AG10803 (cell line): ENCODE results near the gene HOXC11.

Experiments used
- DNase-seq: peaks from one replicate; pipeline ENCODE4 v3.0.0; 2010; ENCODE audit warnings: low read depth
- H3K4me3 ChIP-seq: 2 replicates; pipeline ENCODE4 v1.5.1; 2011; ENCODE audit warnings: mild to moderate bottlenecking, low read length, control low read depth
- CTCF ChIP-seq: conservative IDR thresholded peaks from 2 replicates; pipeline ENCODE4 v1.5.1; 2011; ENCODE audit warnings: mild to moderate bottlenecking, low read length, control low read depth, inconsistent platforms

HOXC11 gene

DNA sequence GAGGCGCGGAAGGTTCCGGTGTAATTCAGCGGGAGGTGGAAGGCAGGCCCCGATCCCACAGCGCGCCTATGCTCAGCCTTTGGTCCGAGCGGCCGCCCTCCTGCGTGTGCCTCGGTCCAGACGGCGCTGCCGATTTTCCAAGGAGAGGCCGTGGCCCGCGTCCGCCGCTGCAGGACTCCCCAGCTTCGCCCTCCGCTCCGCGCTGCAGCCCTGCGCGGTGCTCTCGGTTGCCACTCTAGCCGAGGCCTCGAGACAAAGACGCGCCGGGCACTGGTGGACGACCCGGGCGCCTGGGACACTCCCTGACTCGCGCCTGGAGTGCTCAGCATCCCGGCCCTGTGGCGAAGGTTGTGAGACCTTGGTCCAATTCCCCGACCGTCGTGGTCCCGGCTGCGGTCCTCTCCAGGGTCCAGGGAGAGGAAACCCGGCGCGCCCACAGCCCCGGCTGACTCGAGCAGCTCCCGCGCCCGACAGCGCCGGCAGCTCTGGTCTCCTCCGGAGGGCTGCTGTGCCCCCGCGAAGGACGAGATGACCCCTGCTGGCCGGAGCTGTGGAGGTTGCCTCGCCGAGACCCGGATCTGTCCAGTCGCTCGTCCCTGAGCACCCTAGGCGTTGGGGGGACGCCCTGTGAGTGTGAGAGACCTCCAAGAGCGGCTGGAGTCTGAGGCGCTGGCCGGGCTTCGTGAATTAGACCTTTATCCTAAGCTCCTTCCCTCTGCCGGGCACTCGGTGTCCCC lies 11.7 kb upstream of the HOXC11 start:
- TF ChIP-seq CTCF, result no peak
- H3K4me3 ChIP-seq, result no peak overlapping the region
- no peak for DNase-seq

GRCh38 chr12:53963005-53963404 lies 9.9 kb upstream of the HOXC11 start:
- no peak for TF ChIP-seq CTCF

GRCh38 chr12:53963434-53964314 lies 9.3 kb upstream of the HOXC11 start:
- DNase-seq, result no peak
- TF ChIP-seq CTCF, result no peak
- no peak overlapping the region for H3K4me3 ChIP-seq

More at GRCh38 chr12:53963005-53963404, 9.9 kb upstream of the HOXC11 start:
- no peak overlapping the region for H3K4me3 ChIP-seq
- DNase-seq, result no peak

DNA sequence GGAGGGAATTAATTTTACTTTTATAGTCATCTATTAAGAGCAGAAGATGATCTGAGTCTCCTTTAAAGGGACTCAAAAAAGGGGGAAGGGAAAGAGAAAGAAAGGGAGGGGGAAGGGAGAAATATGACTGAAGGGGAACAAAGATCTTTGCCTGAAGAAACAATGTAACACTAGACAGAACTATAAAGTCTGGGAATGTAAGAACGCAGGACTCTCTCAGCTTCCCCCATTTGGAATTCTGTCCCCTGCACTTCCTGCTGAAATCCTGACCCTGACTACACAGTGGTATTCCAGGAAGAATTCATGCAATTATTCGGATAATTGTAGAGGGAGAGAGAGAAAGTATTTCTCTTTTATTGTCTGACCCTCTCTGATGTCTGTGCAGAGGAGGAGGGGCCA lies 8.6 kb upstream of the HOXC11 start:
- TF ChIP-seq CTCF, result no peak
- H3K4me3 ChIP-seq, result no peak overlapping the region
- no peak for DNase-seq

DNA sequence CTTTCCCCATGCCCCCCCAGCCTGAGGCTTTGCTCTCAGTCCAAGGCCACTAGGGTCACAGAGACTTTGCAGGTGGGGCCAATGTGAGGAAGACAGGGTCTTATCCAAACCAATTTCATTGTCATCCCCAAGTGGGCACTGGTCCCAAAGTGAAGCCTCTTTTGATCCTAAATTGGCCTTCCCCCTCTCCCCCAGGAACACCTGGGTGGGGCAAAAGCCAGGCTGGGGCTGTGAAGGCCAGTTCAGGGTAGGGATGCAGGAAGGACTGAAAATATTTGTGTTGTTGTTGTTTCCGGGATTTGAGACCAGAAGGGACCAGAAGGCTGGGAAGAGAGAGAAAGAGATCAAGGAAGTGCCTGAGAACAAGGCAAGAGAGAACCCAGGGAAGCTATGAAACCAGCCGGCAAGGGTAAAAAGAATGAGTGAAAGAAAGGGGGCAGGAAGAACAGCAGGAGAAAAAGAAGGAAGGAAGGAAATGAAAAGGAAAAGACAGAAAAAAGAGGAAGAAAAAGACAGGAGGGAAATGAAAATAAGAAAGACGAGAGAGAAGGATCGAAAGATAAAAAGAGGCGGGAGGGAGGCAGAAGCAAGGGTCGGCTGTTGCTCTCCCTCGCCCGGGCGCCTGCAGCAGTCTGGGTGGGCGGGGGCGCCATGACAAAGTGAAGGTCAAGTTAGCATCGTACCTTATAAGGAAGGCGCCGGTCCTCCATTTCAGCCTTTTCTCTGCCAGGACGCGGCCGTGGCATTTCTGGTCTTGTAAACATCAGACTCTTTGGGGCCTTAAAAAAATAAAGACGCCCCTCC lies 7.4 kb upstream of the HOXC11 start:
- no peak overlapping the region for H3K4me3 ChIP-seq

DNA sequence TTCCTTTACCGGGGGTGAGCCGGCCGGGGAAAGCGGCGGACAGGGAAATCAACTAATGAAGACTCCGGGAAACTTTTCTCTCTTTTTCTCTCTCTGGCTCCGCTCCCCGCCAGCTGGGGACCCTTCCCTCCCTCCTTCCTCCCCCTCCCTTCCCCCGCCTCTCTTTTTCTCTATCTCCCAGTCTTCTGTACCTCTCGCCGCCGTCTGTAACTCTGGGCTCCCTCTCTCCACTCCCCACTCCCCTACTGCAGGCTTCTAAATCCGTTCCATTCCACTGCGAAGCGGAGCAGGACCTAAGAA lies 6.9 kb upstream of the HOXC11 start:
- no peak for TF ChIP-seq CTCF
- no peak for DNase-seq
- H3K4me3 ChIP-seq, result peak overlapping the region; percentile 29

More for the DNA sequence above, 7.4 kb upstream of the HOXC11 start:
- no peak for TF ChIP-seq CTCF
- no peak for DNase-seq
